Spleen (tissue), 7 donors: ENCODE data around the gene HLA-B.

ENCODE experiments used
- CTCF ChIP-seq, 11 experiments: fragments of 200-600 bp in 7 of 11; fragments of 450-650 bp in 4 of 11; sonication (generic) in 4 of 11; IDR thresholded peaks in 8 of 11; conservative IDR thresholded peaks in 3 of 11; 1 replicate in 7 of 11; 2 replicates in 4 of 11; pipeline versions ENCODE4 v1.4.0 to v1.8.0; 2016 to 2021; ENCODE audit warnings: antibody characterized with exemption in 11 of 11, inconsistent platforms in 4 of 11, mild to moderate bottlenecking in 1 of 11
- POLR2AphosphoS5 ChIP-seq, 3 donors: sonication (generic); formaldehyde crosslinking; IDR thresholded peaks; one replicate each; pipeline ENCODE4 v1.5.1; 2017; ENCODE audit warnings: antibody characterized with exemption in 3 of 3
- donor health status: DM: no; HTN: no; CAD: no; lungs with moderate emphysema.
- donor health status: DM: no; HTN: no; CAD: no.
- donor health status: DM: no; HTN: no; CAD: no.

GRCh38 chr6:31401403-31401802 is 44.4 kb upstream of the HLA-B start:
- TF ChIP-seq CTCF (IDR thresholded peaks at IDR 0.05 in 8 of 11, conservative IDR thresholded peaks at IDR 0.05 in 3 of 11) = no peak
- TF ChIP-seq POLR2AphosphoS5 (IDR thresholded peaks at IDR 0.05) = peak in 2 of 3 donors; percentile 41 to 49
